GM13977 (cell line): ENCODE results near the gene ITPR2.

Experiments used
- DNase-seq: peaks from one replicate; pipeline ENCODE4 v3.0.0; 2012; ENCODE audit warnings: low spot score
- CTCF ChIP-seq: IDR thresholded peaks from 2 replicates; pipeline ENCODE4 v1.5.1; 2012; ENCODE audit warnings: mild to moderate bottlenecking, control low read depth; ENCODE audit not compliant: insufficient read depth; ENCODE audit errors: extremely low read depth, missing control alignments
- in situ Hi-C: fragments of 300-500 bp; cut with MboI; formaldehyde crosslinking; loops from one replicate; pipeline ENCODE4 v1.12.0; 2022; ENCODE audit warnings: low sequenced_read_pairs, low pct_unique_long_range_greater_than_20kb, mixed read lengths, inconsistent platforms; ENCODE audit not compliant: unreplicated experiment

ITPR2 gene

GRCh38 chr12:26510354-26510674 lies 322.7 kb downstream of the ITPR2 start:
- in situ Hi-C loops = no loop called here
- TF ChIP-seq CTCF = no peak
- no peak for DNase-seq

GRCh38 chr12:26507613-26508012 lies 325.4 kb downstream of the ITPR2 start:
- TF ChIP-seq CTCF = no peak
- DNase-seq = no peak
- in situ Hi-C loops = no loop called here

- in situ Hi-C loops = no loop called here
- no peak for DNase-seq
- no peak for TF ChIP-seq CTCF
Measured at GRCh38 chr12:26499979-26500640, 332.9 kb downstream of the ITPR2 start.

GRCh38 chr12:26496170-26496569 lies 336.8 kb downstream of the ITPR2 start:
- DNase-seq = no peak
- in situ Hi-C loops = no loop called here
- TF ChIP-seq CTCF = no peak

- TF ChIP-seq CTCF = no peak
- in situ Hi-C loops = no loop called here
- DNase-seq = no peak
Measured at GRCh38 chr12:26493656-26494055, 339.3 kb downstream of the ITPR2 start.

GRCh38 chr12:26492406-26492805 lies 340.6 kb downstream of the ITPR2 start:
- TF ChIP-seq CTCF = no peak
- in situ Hi-C loops = no loop called here
- DNase-seq = no peak

GRCh38 chr12:26489908-26490307 lies 343.1 kb downstream of the ITPR2 start:
- no peak for DNase-seq
- TF ChIP-seq CTCF = no peak
- in situ Hi-C loops = no loop called here
